ENCODE measurements around the gene USP47. TPM values are rescaled to one million over a fixed set of nuclear protein-coding genes. Genes with fewer than 3 reads are reported as not detected.

The USP47 gene
- total RNA-seq, 1 donor from 2014 or later = 121 TPM

DNA sequence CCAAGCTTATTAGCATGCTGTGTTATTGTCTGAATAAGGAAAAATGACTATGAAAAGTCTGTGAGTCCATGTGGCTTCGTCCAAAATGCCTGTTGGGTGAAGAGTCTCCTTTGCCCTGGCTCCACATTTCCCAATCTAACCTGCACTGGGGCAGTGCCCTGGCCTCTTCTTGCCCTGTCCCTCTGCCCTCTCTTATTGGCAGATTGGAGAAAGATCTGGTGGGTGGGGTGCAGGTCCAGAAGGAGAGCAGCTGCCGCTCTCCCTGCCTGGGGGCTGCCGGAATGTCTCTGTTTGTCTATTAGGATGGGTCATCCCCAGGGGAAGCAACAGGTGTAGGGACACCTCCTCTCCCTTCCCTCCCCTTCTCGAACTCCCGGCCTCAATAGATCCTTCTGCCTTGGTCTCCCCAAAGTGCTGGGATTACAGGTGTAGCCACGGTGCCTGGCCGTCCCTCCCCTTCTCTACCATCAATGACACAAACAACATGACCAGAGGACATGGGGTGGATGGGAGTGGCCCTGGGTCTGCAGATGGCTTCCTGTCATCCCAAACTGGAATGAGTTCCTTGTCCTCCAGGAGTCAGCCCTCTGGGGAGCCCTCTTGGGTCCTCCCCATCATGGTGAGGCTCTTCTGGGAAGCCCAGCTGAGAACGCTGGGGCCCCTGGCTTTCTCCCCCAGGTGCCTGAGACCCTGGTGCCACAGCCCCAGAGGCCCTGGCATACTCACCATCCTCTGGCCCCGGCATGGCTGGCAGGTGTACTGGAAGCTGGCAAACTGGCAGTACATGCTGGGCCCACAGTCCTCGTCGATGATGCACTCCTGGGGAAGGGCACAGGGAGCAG, 126.1 kb downstream of the USP47 start:
- DNase-seq = no peak

DNA sequence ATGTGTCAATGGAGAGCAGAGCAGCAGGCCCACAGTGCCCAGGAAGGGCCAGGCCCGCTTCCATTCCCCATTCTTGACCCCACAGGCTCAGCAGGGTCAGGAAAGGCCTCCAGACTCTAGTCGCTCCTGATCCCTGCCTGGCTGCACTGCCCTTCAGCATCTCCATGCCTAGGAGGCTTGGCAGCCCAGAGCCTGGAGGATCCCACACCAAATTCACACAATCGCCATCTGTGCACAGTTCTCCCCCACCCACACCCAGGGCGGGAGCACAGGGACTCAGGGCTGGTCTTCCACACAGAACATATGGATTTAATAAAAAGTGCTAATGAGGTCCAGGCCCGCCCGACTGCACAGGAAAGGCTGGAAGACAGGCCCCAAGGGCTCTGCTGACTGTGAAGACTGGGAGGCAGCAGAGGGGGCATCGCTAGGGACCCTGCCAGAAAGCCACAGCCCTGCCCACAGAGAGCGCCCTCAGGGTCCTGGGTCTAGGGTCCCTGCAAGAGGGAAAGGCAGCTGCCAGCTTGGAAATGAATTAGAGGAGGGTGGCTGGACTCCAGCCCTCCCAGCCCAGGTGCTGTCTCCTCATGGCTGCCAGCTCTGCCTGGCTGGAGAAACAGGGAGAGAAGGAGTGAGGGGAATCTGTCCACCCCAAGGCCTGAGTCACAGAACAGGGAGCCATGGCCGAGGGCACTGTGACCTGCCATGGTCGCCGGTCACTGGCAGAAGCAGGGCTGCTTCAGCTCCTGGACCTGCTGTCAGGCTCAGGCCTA, 126.9 kb downstream of the USP47 start:
- peak; percentile 85 for DNase-seq

DNA sequence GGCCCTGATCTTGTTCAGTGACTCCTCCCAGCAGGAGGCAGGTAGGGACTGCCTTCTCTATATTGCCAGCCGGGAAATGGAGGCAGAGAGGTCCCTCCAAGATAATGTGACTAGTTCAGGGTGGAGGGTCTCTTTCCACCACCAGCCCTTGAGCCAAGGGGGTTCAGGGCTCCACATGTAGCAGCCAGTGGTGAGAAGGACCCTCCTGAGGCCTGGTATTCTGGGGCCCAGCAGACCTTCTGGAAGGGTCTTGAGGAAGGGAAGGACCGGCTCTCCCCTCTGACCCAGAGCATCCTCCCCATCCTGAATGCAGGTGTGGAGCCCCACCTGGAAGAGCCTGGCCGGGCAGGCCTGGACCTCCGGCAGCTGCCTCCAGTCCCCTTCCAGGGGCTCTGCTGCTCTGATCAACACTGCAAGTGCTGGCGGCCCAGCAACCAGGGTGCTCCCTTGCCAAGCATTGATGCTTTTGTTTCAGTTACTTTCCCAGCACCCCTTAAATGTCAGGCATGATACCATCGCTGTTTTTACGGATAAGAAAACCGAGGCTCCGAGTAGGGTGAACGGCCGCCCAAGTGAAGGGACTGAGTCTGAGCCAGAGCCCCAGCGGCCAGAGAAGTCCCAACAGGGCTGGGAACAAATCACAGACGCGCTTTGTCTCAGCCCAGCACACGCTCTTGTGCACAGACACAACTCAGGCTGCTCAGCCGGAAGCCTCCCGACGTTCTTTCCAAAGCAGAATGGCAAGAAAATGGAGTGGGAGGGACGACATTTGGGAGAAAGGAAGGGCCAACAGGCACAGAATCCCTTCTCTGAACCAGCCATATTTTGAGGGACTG, 127.8 kb downstream of the USP47 start:
- no peak for DNase-seq

DNA sequence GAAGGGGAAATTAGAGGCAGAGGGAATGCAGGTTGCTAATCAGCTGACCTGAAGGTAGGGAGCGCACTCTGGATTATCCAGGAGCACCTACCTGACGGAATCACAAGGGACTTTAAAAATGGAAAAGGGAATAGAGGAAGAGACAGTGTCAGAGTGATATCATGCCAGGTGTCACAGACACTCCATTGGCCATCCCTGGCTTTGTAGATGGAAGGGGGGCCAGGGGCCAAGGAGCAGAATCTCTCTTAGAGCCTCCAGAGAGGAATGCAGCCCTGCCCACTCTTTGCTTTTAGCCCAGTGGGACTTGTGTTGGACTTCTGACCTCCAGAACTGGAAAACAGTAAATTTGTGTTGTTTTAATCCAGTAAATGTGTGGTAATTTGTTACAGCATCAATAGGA, 128.8 kb downstream of the USP47 start:
- DNase-seq = no peak

DNA sequence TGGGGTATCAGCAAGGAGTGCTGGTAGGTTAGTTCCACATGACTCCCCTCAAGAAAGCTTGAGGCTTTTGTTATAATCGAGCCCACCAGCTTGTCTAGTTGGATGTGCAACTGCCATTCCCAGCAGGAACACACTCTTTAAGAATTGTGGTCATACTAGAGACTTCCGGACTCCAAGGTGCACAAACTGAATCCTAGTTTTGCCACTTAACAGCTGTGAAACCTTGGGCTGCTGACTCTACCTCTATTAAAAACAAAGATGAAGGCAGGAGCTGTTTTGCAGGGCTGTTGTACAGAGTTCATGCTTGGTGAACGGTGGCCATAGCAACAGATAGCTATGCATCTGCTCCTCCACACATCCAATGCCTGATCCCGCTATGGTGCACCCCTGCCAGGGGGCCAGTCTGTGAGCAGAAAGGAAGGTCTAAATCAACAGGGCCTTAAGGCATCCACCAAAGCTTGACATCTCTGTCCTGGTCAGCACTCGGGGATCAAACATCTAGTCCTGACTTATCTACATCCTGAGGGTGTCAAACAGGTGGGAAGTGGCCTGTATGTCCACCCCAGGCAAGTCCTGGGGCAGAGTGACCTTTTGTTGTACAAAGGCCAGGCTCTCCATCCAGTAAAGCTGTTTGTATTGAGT, 130.3 kb downstream of the USP47 start:
- no peak for DNase-seq

DNA sequence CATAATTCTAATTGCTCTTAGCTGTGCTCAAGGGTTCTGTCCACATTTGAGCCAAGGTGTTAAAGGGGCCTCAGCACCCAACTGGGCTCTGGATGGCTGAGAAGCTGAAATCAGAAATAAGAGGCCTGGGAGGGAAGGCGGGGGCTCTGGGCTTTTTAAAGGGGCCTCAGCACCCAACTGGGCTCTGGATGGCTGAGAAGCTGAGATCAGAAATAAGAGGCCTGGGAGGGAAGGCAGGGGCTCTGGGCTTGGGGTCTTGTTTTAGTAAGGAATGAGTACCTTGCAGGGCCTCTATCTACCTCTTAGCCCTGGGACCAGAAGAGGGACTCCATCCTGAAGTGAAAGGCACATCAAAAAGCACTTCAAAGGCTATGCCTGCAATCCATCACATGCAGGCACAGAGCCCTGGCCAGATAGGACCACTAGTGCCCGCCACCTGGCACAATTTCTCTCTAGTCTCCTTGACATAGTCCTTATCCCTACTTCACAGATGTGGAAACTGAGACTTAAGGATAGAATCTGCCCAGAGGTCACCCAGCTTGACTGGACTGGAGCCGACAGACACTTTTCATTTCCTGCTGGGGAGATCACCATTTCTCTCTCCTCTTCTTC, 131.1 kb downstream of the USP47 start:
- DNase-seq = no peak

DNA sequence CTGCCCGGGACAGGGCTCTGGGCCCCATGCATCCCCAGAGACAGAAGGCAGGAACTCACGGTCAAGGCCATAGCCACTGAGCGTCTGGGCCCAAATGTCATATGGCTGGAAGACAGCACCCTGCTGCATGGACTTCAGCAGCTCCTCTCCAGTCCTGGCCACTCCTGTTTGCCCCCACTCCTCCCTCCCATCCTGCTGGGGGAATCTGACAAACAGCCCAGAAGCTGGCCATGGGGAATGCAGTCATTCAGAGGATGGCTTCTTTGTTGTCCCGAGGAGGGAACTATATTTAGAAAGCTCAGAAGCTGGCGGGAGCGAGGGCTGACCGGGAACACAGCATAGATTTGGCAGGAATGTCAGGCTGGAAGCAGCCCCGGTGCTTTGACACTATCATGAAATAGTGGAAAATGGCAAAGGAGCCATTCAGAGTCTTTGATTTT, 131.6 kb downstream of the USP47 start:
- peak; percentile 86 for DNase-seq

DNA sequence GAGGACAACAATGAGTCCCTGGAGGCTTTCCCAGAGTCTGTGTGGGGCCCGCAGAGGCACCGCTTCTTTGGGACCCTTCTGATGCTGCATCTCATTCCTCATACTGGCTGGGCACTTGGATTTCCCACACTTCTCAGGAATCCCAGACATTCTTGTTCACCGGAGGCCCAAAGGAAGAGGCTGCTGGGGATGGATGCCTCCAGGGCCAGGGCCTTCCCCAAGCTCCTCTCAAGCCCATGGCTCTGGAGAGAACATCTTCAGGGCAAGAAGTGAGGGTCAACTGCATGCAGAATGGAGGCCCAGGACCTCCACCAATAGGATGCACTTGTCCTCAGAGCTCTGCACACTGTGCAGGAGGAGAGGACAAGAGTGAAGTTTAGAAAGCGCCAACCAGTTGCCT, 132.1 kb downstream of the USP47 start:
- no peak for DNase-seq

DNA sequence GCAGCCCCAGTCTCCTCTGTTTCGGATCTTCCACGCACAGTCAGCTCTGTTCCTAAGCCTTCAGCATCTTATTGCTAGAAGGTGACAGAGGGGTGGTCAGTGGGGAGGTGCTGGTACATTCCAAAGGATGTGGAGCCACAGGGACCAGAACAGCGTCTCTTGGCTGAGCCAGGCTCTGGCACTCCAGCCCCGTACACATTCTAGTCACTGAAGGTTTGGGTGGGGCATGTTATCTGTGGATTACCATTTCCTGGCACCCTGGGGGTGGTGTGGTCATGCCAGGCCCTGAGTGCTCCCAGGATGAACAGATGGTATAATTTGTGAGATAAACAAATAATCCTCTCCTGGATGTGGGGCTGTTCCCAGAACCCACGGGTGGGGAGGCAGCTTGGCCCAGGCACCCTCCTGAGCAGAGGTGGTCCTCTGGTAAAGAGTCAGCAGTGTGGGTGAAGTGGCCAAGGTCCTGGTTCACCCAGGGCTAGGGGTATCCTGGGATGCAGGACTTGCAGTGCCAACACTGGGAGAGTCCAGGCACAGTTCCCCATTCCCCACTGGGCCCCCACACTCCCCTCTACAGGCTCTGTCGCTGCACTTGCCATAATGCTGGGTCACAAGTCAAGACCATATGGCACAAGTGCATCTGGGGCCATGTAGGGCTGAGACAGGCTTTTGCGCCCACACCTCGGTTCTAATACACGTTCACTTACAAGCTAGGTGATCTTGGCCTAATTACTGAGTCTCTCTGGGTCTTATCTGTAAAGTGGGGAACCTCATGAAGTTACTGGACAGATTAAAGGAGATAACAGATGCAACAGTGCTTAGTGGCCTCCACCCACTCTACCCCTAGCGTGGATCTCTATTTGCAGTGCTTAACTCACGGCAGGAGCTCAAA, 133.7 kb downstream of the USP47 start:
- DNase-seq = no peak

DNA sequence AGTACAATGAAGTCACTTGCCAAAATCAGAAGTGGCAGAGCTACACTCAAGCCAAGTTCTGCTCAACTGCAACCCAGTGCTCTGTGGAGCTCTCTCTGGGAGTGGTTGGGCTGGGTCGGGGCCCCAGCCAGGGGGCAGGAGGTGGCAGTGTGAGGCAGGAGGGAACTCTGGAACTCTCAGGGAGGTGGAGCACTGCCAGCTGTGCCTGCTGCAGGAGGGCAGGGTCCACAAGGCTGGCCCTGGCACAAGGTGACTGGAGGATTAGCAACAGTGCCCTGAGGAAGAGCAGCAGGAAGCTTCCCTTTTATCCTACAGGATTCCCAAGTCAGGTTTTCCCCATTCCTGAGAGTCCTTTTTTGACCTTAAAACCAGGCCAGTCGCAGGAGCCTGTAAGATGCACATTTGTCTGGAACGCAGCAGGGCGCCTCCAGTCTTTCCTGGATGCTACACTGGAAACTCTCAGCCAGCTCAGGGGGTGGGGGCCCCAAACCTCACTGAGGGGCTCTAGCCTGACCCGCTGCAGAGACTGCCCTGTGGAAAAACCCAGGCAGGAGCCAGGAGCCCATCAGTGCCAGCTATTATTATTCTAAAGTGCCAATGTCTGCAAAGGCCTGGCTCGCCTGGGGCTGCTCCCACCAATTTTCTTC, 134.8 kb downstream of the USP47 start:
- DNase-seq = no peak

DNA sequence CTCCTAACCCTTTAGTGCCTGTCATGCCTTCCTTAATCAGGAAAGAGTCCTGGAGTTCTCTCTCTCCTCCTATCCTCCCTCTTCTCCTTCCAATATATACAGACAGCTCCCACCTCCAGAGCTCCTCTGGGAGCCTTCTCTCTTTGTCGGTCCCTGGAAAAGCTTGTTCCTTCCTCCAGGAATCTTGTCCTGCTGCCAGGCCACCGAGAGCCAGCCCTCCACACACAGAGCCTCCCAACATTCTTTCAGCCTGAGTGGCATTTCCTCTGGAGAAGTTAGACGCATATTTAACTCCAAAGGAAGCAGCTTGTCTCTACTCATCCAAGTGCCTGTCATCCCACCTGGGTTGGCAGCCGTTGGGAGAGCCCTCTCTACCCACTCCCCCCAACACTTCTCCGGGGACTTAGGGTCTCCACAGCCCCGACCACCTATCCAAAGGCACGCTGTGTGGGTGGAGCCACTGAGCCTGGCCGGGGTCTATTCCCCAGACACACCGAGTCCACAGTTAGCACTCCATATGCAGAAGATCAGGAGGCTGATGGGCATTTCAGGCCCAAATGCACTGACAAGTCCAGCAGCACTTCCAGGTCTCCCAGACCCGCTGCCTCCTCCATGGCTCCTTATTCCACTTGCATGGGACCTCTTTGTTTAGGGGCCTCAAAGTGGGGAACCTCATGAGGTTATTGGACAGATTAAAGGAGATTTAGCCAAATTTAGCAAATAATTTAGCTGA, 135.6 kb downstream of the USP47 start:
- DNase-seq = peak; percentile 86

DNA sequence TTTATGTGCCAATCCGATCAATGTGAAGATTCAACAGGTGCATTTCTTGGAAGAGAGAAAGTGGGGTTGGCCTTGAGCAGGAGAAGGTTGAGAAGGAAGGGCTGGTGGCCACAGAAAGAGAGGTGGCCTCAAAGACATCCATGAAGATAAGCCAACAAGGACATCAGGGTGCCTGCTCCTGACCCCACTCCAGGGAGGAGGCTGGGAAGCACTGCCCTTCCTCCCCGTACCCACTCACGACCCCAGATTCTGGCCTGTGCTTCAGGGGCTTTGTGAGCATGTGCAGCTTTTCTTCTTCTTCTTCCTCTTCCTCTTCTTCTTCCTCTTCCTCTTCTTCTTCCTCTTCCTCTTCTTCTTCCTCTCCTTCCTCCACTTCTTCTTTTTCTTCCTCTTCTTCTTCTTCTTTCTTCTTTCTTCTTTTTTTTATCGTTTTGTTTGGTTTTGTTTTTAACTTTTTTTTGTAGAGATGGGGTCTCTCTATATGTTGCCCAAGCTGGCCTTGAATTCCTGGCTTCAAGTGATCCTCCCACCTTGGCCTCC, 136.4 kb downstream of the USP47 start:
- no peak for DNase-seq

DNA sequence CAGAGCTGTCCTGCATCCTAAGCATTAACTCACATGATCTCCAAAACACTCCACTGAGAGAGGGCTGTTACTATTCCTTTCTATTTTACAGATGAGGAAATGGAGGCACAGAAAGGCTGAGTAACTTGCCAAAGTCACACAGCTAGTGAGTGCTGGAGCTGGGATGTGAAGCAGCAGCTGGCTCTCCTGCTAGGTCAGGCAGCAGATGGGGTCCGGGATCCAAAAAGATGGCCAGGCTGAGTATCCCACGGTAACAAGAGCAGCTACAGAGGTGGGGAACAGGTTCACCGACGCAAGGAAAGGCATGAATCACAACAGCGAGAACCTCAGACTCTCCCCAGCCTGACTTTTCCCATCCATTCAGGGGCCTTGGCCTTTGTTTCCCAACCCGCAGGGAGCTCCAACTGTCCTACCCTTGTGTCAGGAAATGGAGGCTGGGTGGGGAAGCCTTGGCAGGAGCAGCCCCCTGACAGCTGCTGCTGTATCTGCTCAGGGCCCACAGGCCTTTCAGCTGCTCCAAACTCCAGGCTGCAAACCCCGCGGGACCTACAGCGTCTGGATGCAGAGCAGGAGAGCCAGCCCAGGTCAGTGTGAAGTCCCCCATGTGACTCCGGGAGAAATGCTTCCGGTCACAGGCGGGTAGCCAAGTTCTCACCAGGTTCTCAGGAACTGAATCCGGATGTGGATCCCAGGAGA, 137.2 kb downstream of the USP47 start:
- peak; percentile 59 for DNase-seq

DNA sequence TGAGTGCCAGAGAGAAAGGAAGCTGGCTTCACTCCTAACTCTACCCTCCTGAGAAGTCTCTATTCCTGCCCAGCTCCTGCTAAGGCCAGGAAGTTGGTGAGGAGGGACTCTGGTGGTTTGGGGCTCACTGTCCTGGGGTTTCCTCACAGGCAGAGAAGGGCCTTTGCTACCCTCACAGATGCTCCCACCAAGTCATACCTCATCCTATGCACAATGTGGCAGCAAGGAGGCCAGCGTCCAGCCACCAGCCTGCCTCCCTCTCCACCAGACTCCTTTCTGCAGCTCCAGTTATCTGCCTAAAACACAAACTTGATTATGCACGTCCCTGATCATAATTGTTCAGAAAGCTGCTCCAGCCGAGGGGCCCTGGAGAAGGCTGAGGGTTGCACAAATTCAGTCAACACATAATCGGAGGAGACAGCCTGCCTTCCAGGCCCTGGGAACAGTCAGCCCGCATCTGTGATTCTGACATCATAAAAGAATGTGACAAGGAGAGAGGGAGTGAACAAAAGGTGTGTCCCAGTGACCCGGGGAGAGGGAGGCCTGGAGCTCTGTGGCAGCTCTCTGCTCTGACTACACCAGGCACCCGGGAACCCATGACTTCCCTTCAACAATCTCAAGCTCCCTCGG, 137.8 kb downstream of the USP47 start:
- DNase-seq = peak; percentile 62

DNA sequence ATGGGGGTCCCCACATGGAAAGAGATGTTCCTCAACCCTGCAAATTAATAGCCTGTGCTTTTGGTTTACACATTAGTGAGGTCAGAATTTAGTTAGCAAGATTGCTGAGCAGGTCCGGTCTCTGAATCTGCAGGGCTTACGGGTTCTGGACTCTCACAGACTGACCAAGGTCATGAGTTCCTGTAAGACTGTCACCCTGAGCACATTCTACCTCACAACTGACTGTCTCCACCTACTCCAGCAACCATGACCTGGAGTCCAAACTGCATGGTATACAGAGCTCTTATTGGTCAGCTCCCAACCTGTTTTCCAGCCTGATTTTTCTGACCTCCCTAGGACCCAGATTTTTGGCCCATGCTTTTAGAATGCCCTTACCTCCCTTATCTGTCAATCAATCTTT, 138.4 kb downstream of the USP47 start:
- no peak for DNase-seq

DNA sequence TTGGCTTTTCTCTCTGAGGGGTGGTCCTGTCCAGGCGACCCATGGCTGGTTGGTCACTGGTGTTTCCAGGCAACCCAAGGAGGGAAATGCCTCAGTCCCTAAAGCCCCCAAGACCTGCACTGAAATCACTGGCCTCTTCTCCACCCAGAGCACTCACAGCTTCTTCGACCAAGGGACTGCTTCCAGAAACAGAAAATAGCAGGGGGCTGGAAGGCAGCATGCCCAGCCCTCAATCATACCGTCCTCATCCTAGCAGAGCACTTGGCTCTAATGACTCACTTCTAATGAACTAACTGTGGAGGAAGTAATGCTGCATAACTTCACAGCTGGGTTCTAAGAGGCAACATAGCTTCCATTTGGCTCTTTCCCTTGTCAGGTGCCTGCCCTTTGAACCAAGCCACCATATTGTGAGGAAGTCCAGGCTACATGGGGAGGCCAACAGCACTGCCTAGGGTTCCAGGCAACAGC, 139.1 kb downstream of the USP47 start:
- no peak for DNase-seq

DNA sequence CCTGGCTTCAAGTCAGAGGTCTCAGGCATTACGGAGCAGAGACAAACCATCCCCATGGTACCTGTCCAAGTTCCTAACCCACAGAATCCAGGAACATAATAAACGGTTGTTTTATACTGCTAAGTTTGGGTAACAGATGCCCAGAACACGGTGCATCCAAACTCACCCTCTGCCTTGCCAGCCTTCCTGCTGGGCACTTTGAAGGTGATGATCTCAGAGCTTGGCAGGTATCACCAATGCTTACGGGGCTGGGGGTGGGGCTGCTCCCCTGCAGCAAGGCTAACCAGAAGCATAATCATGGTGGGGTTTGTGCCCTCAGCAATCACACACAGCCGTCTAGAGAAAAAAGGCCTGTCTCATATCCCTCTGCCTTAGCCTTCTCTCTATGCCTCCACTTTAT, 139.6 kb downstream of the USP47 start:
- no peak for DNase-seq

DNA sequence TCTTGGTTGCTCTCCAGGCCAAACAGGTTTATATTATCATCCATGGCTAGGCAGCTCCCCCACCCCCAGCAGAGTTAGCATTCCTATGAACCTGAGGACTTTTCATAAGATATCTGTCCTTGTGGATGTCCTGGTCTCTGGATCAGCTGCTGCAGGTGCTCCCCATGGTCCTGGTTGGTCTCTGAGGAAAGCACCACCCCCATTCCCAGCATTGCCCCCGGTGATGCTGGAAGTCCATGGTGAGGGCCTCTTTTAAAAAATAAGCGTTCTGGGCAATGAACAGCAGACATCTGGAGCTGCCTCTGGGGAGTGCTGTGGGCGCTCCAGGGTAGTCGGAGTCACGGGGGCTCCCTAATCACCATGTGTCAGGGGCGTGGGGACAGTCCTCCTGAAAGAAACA, 140.1 kb downstream of the USP47 start:
- DNase-seq = no peak
